Measurements from ENCODE around the gene ATP2C1. TPM values are rescaled to one million over a fixed set of nuclear protein-coding genes. Genes with fewer than 3 reads are reported as not detected.

ATP2C1 gene
- total and polyA plus RNA-seq, 2 of the 13 experiments (the other 11 are each of a cell fraction or from before 2014, with no cell fraction given) = 32.4 to 37.6 TPM

DNA sequence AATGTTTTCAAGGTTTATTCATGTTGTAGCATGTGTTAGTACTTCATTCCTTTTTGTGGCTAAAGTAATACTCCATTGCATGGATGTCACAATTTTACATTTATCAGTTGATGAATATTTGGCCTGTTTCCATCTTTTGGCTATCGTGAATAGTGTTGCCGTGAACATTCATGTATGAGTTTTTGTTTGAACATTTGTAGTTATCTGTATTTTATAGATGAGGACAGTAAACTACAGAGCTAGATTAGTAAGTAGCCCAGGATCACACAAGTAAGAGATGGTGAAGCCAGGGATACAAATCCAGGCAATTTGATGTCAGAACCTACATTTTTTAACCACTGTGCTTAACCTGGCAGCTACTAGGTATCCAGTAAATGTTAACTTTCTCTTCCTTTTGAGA lies 69.6 kb downstream of the ATP2C1 start:
- ATAC-seq = no peak
- in situ Hi-C loops (cut with HindIII; ENCODE audit: extremely low pct_ligation_motif_present, low pct_unique_long_range_greater_than_20kb) = no loop called here
- H3K9ac ChIP-seq (ENCODE audit: insufficient read depth, low read depth, low read length) = no peak overlapping the region

More for the DNA sequence above, 69.6 kb downstream of the ATP2C1 start:
- FAIRE-seq = no peak
- Histone ChIP-seq H3K4me2 (ENCODE audit: low read depth, low read length) (no peak overlapping the region), H3K4me1 (ENCODE audit: insufficient read depth, low read length) (no peaks in the 10 kb centered on the region), H4K20me1 (ENCODE audit: insufficient read depth, low read length) (no peaks in the 10 kb centered on the region), H3K27ac (ENCODE audit: extremely low read length, insufficient read depth, low read length) (no peak overlapping the region), H3K36me3 (replicated peaks in 1 of 2; ENCODE audit: control insufficient read depth in 1 of 2, insufficient read depth in 2 of 2, low read length in 2 of 2) (peaks cover 6 to 13% of the 10 kb centered on the region in 2 experiments; a peak in 4 of 5 replicates), H3K4me3 (replicated peaks in 1 of 3; ENCODE audit: insufficient read depth in 1 of 3, low read depth in 2 of 3, low read length in 3 of 3) (no peak overlapping the region), H3K79me2 (ENCODE audit: insufficient read depth, low read length) (no peaks in the 10 kb centered on the region), H3K27me3 (ENCODE audit: control insufficient read depth in 1 of 2, insufficient read depth in 2 of 2, low read length in 2 of 2) (no peaks in the 10 kb centered on the region), H3K9me3 (ENCODE audit: low read length) (no peaks in the 10 kb centered on the region), H2AFZ (ENCODE audit: low read length) (no peak overlapping the region)
- CTCF ChIA-PET (ENCODE audit: low intra/inter-chr PET ratio, low total read pairs) = no interaction called here
- BruUV-seq (replicated peaks) = no TSS peak
- 94% methylated on average over 2 of the region's 2 CpGs for WGBS (ENCODE audit: low lambda C conversion rate)
- DNase-seq (ENCODE audit: low spot score) = no peak
- TF ChIP-seq ETV5 (CRISPR knock-in tag; IDR thresholded peaks at IDR 0.05; ENCODE audit: borderline replicate concordance) (no peak), PITX1 (CRISPR knock-in tag; IDR thresholded peaks at IDR 0.05) (no peak), ZNF160 (CRISPR knock-in tag; IDR thresholded peaks at IDR 0.05) (no peak), HOXA7 (CRISPR knock-in tag; IDR thresholded peaks at IDR 0.05) (no peak), JUNB (CRISPR knock-in tag; IDR thresholded peaks at IDR 0.05; ENCODE audit: borderline replicate concordance) (no peak), SRSF1 (optimal IDR thresholded peaks at IDR 0.05; ENCODE audit: low read depth, low read length) (no peak), EHMT2 (IDR thresholded peaks at IDR 0.05; ENCODE audit: borderline replicate concordance, low read depth, low read length) (no peak), ZBTB42 (CRISPR knock-in tag; IDR thresholded peaks at IDR 0.05) (no peak), SCMH1 (CRISPR knock-in tag; IDR thresholded peaks at IDR 0.05; ENCODE audit: borderline replicate concordance) (no peak), SIX1 (CRISPR knock-in tag; IDR thresholded peaks at IDR 0.05; ENCODE audit: borderline replicate concordance) (no peak), NR2F1 (CRISPR knock-in tag; IDR thresholded peaks at IDR 0.05) (no peak), TRIM24 (CRISPR knock-in tag; IDR thresholded peaks at IDR 0.05) (no peak)
- TF ChIP-seq, protein P1, sequence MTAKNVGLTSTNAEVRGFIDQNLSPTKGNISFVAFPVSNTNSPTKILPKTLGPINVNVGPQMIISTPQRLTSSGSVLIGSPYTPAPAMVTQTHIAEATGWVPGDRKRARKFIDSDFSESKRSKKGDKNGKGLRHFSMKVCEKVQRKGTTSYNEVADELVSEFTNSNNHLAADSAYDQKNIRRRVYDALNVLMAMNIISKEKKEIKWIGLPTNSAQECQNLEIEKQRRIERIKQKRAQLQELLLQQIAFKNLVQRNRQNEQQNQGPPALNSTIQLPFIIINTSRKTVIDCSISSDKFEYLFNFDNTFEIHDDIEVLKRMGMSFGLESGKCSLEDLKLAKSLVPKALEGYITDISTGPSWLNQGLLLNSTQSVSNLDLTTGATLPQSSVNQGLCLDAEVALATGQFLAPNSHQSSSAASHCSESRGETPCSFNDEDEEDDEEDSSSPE (CRISPR knock-in tag; IDR thresholded peaks at IDR 0.05) = no peak
- TF ChIP-seq, protein P2, sequence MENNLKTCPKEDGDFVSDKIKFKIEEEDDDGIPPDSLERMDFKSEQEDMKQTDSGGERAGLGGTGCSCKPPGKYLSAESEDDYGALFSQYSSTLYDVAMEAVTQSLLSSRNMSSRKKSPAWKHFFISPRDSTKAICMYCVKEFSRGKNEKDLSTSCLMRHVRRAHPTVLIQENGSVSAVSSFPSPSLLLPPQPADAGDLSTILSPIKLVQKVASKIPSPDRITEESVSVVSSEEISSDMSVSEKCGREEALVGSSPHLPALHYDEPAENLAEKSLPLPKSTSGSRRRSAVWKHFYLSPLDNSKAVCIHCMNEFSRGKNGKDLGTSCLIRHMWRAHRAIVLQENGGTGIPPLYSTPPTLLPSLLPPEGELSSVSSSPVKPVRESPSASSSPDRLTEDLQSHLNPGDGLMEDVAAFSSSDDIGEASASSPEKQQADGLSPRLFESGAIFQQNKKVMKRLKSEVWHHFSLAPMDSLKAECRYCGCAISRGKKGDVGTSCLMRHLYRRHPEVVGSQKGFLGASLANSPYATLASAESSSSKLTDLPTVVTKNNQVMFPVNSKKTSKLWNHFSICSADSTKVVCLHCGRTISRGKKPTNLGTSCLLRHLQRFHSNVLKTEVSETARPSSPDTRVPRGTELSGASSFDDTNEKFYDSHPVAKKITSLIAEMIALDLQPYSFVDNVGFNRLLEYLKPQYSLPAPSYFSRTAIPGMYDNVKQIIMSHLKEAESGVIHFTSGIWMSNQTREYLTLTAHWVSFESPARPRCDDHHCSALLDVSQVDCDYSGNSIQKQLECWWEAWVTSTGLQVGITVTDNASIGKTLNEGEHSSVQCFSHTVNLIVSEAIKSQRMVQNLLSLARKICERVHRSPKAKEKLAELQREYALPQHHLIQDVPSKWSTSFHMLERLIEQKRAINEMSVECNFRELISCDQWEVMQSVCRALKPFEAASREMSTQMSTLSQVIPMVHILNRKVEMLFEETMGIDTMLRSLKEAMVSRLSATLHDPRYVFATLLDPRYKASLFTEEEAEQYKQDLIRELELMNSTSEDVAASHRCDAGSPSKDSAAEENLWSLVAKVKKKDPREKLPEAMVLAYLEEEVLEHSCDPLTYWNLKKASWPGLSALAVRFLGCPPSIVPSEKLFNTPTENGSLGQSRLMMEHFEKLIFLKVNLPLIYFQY (CRISPR knock-in tag; IDR thresholded peaks at IDR 0.05; ENCODE audit: borderline replicate concordance) = no peak
- TF ChIP-seq, protein P3, sequence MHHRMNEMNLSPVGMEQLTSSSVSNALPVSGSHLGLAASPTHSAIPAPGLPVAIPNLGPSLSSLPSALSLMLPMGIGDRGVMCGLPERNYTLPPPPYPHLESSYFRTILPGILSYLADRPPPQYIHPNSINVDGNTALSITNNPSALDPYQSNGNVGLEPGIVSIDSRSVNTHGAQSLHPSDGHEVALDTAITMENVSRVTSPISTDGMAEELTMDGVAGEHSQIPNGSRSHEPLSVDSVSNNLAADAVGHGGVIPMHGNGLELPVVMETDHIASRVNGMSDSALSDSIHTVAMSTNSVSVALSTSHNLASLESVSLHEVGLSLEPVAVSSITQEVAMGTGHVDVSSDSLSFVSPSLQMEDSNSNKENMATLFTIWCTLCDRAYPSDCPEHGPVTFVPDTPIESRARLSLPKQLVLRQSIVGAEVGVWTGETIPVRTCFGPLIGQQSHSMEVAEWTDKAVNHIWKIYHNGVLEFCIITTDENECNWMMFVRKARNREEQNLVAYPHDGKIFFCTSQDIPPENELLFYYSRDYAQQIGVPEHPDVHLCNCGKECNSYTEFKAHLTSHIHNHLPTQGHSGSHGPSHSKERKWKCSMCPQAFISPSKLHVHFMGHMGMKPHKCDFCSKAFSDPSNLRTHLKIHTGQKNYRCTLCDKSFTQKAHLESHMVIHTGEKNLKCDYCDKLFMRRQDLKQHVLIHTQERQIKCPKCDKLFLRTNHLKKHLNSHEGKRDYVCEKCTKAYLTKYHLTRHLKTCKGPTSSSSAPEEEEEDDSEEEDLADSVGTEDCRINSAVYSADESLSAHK (CRISPR knock-in tag; IDR thresholded peaks at IDR 0.05; ENCODE audit: borderline replicate concordance) = no peak
- intact Hi-C loops (cut with micrococcal nuclease; ENCODE audit: unreplicated experiment) = no loop called here
- POLR2A ChIA-PET = no interaction called here

All from HepG2 (cell line).